GM12878 (cell line): ENCODE results near the gene TMEM254. TPM values are rescaled to one million over a fixed set of nuclear protein-coding genes. Genes with fewer than 3 reads are reported as not detected.

Experiments
- ATAC-seq: fragments of 200-7000 bp; cut with Tn5 transposase; 3 replicates; pipeline ENCODE4 v1.9.1; 2020; ENCODE audit warnings: mild to moderate bottlenecking, moderate library complexity
- BruUV-seq: library from RNA; stranded (reverse); fragments of 400-500 nt; replicated peaks from 2 replicates; lab custom pipeline; 2021; lab: Mats Ljungman, UMichigan
- CTCF ChIA-PET: fragments of 300-600 bp; sonication (Branson Sonifier 250); formaldehyde crosslinking; extraction: SDS; loops from one replicate; lab custom pipeline; 2021; ENCODE audit warnings: inconsistent platforms; lab: Yijun Ruan, JAX
- POLR2A ChIA-PET: fragments of 350-600 bp; formaldehyde crosslinking; extraction: SDS; loops from one replicate; lab custom pipeline; 2021; ENCODE audit warnings: inconsistent platforms; lab: Charles Lee
- RAD21 ChIA-PET: fragments of 300-600 bp; sonication (Branson Sonifier 250); formaldehyde crosslinking; loops from one replicate; lab custom pipeline; 2023; ENCODE audit warnings: antibody characterized with exemption; ENCODE audit not compliant: unreplicated experiment; lab: Charles Lee
- SMC1A ChIA-PET: fragments of 300-600 bp; sonication (Branson Sonifier 250); formaldehyde crosslinking; loops from one replicate; lab custom pipeline; 2023; ENCODE audit not compliant: unreplicated experiment, uncharacterized antibody; lab: Charles Lee
- DNase-seq: peaks from one replicate; pipeline ENCODE4 v3.0.0-alpha.2; 2011; ENCODE audit warnings: low read depth, low spot score
- FAIRE-seq: peaks from 3 replicates; lab custom pipeline; 2011; peaks lifted over from hg19 to GRCh38; lab: Jason Lieb, UNC
- H2AFZ ChIP-seq: 2 replicates; pipeline ENCODE4 v1.6.0; 2011; ENCODE audit warnings: low read depth, low read length, control low read depth; ENCODE audit not compliant: control insufficient read depth
- H3K27ac ChIP-seq: 2 replicates; pipeline ENCODE4 v1.5.1; 2011; ENCODE audit warnings: control low read depth; ENCODE audit not compliant: control insufficient read depth, insufficient read depth
- H3K27me3 ChIP-seq, 2 experiments: replicated peaks in 1 of 2; 2 replicates each; pipeline versions ENCODE4 v1.6.0 to v1.6.1; 2011; ENCODE audit warnings: low read length in 1 of 2; ENCODE audit not compliant: control insufficient read depth in 2 of 2, insufficient read depth in 2 of 2
- H3K36me3 ChIP-seq, 2 experiments: 2 replicates each; pipeline ENCODE4 v1.5.1; 2011; ENCODE audit warnings: low read length in 1 of 2; ENCODE audit not compliant: control insufficient read depth in 2 of 2, insufficient read depth in 2 of 2
- H3K4me1 ChIP-seq: 2 replicates; pipeline ENCODE4 v1.6.1; 2011; ENCODE audit warnings: mild to moderate bottlenecking, low read length, moderate library complexity, mixed read lengths; ENCODE audit not compliant: control insufficient read depth, insufficient read depth
- H3K4me2 ChIP-seq: 2 replicates; pipeline ENCODE4 v1.6.0; 2011; ENCODE audit warnings: control low read depth; ENCODE audit not compliant: control insufficient read depth, insufficient read depth
- H3K4me3 ChIP-seq: fragments of 200-600 bp; sonication (generic); 2 replicates; pipeline ENCODE4 v1.5.1; 2016
- H3K79me2 ChIP-seq: 2 replicates; pipeline ENCODE4 v1.6.0; 2011; ENCODE audit warnings: low read length; ENCODE audit not compliant: control insufficient read depth, insufficient read depth
- H3K9ac ChIP-seq: 2 replicates; pipeline ENCODE4 v1.8.0; 2011; ENCODE audit warnings: low read length, control low read depth, mixed read lengths; ENCODE audit not compliant: control insufficient read depth, insufficient read depth
- H3K9me3 ChIP-seq: replicated peaks from 3 replicates; pipeline ENCODE4 v1.5.1; 2011; ENCODE audit warnings: mild to moderate bottlenecking, low read length; ENCODE audit not compliant: control insufficient read depth, insufficient read depth
- H4K20me1 ChIP-seq: 2 replicates; pipeline ENCODE4 v1.6.0; 2011; ENCODE audit not compliant: control insufficient read depth, insufficient read depth
- ESRRA ChIP-seq: IDR thresholded peaks from 2 replicates; pipeline ENCODE4 v1.6.1; 2012; ENCODE audit warnings: mild to moderate bottlenecking, low read length, improper control_type of control experiment
- FOXK2 ChIP-seq: fragments of 450-650 bp; IDR thresholded peaks from 2 replicates; pipeline ENCODE4 v1.6.1; 2017; ENCODE audit warnings: mild to moderate bottlenecking, moderate library complexity
- MXI1 ChIP-seq: fragments of 150-350 bp; IDR thresholded peaks from 2 replicates; pipeline ENCODE4 v1.6.1; 2011; ENCODE audit warnings: low read depth, mild to moderate bottlenecking, inconsistent platforms, low read length, improper control_type of control experiment
- NBN ChIP-seq: fragments of 450-650 bp; IDR thresholded peaks from 2 replicates; pipeline ENCODE4 v1.6.1; 2016
- RELA ChIP-seq: fragments of 450-650 bp; IDR thresholded peaks from 2 replicates; pipeline ENCODE4 v1.8.0; 2014; ENCODE audit warnings: borderline replicate concordance; ENCODE audit not compliant: partially characterized antibody
- SP1 ChIP-seq: IDR thresholded peaks from one replicate; pipeline ENCODE4 v1.6.1; 2011; ENCODE audit warnings: low read depth, low read length
- ZNF622 ChIP-seq: fragments of 450-650 bp; IDR thresholded peaks from 2 replicates; pipeline ENCODE4 v1.6.1; 2017; ENCODE audit warnings: mild to moderate bottlenecking, inconsistent platforms
- WGBS: methylation state at CpG from one replicate; pipeline ENCODE4 v1.1.6; 2016; ENCODE audit warnings: low lambda C conversion rate; ENCODE audit not compliant: insufficient replicate concordance, insufficient coverage; ENCODE audit errors: missing lambda C conversion rate; 5-methylcytosine and 5-hydroxymethylcytosine counted together
- in situ Hi-C: fragments of 300-500 bp; cut with MboI; formaldehyde crosslinking; loops from 9 replicates; pipeline ENCODE4 v1.14.3; 2018; ENCODE audit warnings: mixed read lengths
- intact Hi-C: fragments of 100-400 bp; cut with micrococcal nuclease; formaldehyde crosslinking; loops from one replicate; pipeline ENCODE4 v1.14.2; 2022; ENCODE audit not compliant: unreplicated experiment
- polyA plus RNA-seq, 11 experiments: library from polyadenylated mRNA; depleted of rRNA in 4 of 11; unstranded in 6 of 11; stranded (reverse) in 5 of 11; fragments of >200 nt; fragmentation: Nextera tagmentation in 4 of 11; fragmentation: Illumina TruSeq in 1 of 11; extraction: Ambion mirVana in 4 of 11; extraction: Trizol in 1 of 11; gene quantifications; 1 replicate in 1 of 11; 2 replicates in 10 of 11; pipeline versions ENCODE4 v1.2.1 to v1.2.3, GENCODE V29; 2011 to 2016; ENCODE audit warnings: inconsistent platforms in 2 of 11, missing spikeins in 2 of 11, low read depth in 1 of 11
- total RNA-seq, 4 experiments: library from RNA; depleted of rRNA in 3 of 4; stranded (reverse); fragments of >200 nt in 3 of 4; fragmentation: Illumina TruSeq in 1 of 4; extraction: Trizol in 1 of 4; gene quantifications; 2 replicates each; pipeline versions ENCODE4 v1.2.1 to v1.2.3, GENCODE V29; 2013 to 2021
- TF ChIP-seq, protein P1 (sequence below): fragments of 450-650 bp; IDR thresholded peaks from 2 replicates; pipeline ENCODE4 v1.6.1; 2018; ENCODE audit warnings: borderline replicate concordance, mild to moderate bottlenecking; ENCODE audit not compliant: partially characterized antibody
- TF ChIP-seq, protein P2 (sequence below): fragments of 150-350 bp; IDR thresholded peaks from 2 replicates; pipeline ENCODE4 v1.6.1; 2016; ENCODE audit warnings: low read depth, low read length
- TF ChIP-seq, protein P3 (sequence below): IDR thresholded peaks from 2 replicates; pipeline ENCODE4 v1.6.1; 2011; ENCODE audit warnings: low read depth, mild to moderate bottlenecking, low read length, moderate library complexity, borderline replicate concordance; ENCODE audit errors: extremely low read depth
- TF ChIP-seq, protein P4 (sequence below): IDR thresholded peaks from 2 replicates; pipeline ENCODE4 v1.6.1; 2012; ENCODE audit warnings: low read depth, low read length, improper control_type of control experiment
- TF ChIP-seq, protein P5 (sequence below): fragments of 450-650 bp; IDR thresholded peaks from 2 replicates; pipeline ENCODE4 v1.6.1; 2018; ENCODE audit warnings: mild to moderate bottlenecking, low read depth, moderate library complexity; ENCODE audit not compliant: partially characterized antibody

TMEM254 gene
- total and polyA plus RNA-seq, 10 of the 15 experiments (the other 5 are each of a cell fraction or from before 2014, with no cell fraction given) = 5.6 to 29.0 (median 13.1) TPM

DNA sequence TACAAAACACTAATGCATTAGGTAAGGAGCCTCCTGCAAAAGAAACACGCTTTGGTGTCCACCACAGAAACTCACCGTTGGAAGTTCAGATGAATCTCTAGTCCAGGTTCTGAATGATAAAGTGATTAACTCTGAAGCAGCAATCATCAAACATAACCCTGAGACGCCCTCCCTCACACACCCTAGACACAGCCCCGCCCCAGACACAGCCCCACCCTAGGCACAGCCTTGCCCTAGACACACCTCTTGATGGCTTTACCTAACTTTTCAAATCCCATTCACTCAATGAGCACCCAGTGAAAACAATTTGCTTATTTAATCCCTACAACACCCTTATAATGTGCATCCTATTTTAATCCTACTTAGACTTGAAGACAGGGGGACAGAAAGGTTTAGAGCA is 21.3 kb upstream of the TMEM254 start:
- Histone ChIP-seq H3K36me3 (no peaks in the 10 kb centered on the region), H3K4me3 (no peak overlapping the region), H3K27ac (no peak overlapping the region), H4K20me1 (no peaks in the 10 kb centered on the region), H3K79me2 (no peaks in the 10 kb centered on the region), H3K4me1 (no peaks in the 10 kb centered on the region), H3K9me3 (no peaks in the 10 kb centered on the region), H2AFZ (no peak overlapping the region), H3K4me2 (no peak overlapping the region), H3K27me3 (no peaks in the 10 kb centered on the region), H3K9ac (no peak overlapping the region)
- intact Hi-C loops (loop anchor here (5.0 kb wide), 2 partner anchors 165 to 200 kb away; no protein-coding TSS in a partner anchor), in situ Hi-C loops (no loop called here)
- CTCF ChIA-PET = interaction anchor here (1.0 to 3.4 kb wide), 3 partner anchors 10 to 72 kb away, joined by 3 to 22 read pairs (median 16); no protein-coding TSS in a partner anchor
- WGBS = 35% methylated on average over 4 of the region's 4 CpGs
- no TSS peak for BruUV-seq
- SMC1A ChIA-PET = no interaction called here
- FAIRE-seq (no peak), ATAC-seq (no peak), DNase-seq (no peak)
- POLR2A ChIA-PET = no interaction called here
- no peak for TF ChIP-seq NBN
- TF ChIP-seq RELA = no peak
- no peak for TF ChIP-seq MXI1
- TF ChIP-seq, protein P1, sequence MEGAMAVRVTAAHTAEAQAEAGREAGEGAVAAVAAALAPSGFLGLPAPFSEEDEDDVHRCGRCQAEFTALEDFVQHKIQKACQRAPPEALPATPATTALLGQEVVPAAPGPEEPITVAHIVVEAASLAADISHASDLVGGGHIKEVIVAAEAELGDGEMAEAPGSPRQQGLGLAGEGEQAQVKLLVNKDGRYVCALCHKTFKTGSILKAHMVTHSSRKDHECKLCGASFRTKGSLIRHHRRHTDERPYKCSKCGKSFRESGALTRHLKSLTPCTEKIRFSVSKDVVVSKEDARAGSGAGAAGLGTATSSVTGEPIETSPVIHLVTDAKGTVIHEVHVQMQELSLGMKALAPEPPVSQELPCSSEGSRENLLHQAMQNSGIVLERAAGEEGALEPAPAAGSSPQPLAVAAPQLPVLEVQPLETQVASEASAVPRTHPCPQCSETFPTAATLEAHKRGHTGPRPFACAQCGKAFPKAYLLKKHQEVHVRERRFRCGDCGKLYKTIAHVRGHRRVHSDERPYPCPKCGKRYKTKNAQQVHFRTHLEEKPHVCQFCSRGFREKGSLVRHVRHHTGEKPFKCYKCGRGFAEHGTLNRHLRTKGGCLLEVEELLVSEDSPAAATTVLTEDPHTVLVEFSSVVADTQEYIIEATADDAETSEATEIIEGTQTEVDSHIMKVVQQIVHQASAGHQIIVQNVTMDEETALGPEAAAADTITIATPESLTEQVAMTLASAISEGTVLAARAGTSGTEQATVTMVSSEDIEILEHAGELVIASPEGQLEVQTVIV = no peak
- no peak for TF ChIP-seq FOXK2
- TF ChIP-seq, protein P2, sequence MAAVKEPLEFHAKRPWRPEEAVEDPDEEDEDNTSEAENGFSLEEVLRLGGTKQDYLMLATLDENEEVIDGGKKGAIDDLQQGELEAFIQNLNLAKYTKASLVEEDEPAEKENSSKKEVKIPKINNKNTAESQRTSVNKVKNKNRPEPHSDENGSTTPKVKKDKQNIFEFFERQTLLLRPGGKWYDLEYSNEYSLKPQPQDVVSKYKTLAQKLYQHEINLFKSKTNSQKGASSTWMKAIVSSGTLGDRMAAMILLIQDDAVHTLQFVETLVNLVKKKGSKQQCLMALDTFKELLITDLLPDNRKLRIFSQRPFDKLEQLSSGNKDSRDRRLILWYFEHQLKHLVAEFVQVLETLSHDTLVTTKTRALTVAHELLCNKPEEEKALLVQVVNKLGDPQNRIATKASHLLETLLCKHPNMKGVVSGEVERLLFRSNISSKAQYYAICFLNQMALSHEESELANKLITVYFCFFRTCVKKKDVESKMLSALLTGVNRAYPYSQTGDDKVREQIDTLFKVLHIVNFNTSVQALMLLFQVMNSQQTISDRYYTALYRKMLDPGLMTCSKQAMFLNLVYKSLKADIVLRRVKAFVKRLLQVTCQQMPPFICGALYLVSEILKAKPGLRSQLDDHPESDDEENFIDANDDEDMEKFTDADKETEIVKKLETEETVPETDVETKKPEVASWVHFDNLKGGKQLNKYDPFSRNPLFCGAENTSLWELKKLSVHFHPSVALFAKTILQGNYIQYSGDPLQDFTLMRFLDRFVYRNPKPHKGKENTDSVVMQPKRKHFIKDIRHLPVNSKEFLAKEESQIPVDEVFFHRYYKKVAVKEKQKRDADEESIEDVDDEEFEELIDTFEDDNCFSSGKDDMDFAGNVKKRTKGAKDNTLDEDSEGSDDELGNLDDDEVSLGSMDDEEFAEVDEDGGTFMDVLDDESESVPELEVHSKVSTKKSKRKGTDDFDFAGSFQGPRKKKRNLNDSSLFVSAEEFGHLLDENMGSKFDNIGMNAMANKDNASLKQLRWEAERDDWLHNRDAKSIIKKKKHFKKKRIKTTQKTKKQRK = no peak
- no peak for TF ChIP-seq ESRRA
- TF ChIP-seq, protein P3, sequence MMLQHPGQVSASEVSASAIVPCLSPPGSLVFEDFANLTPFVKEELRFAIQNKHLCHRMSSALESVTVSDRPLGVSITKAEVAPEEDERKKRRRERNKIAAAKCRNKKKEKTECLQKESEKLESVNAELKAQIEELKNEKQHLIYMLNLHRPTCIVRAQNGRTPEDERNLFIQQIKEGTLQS = no peak
- TF ChIP-seq ZNF622 = no peak
- TF ChIP-seq, protein P4, sequence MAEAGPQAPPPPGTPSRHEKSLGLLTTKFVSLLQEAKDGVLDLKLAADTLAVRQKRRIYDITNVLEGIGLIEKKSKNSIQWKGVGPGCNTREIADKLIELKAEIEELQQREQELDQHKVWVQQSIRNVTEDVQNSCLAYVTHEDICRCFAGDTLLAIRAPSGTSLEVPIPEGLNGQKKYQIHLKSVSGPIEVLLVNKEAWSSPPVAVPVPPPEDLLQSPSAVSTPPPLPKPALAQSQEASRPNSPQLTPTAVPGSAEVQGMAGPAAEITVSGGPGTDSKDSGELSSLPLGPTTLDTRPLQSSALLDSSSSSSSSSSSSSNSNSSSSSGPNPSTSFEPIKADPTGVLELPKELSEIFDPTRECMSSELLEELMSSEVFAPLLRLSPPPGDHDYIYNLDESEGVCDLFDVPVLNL = no peak
- no peak for TF ChIP-seq SP1
- TF ChIP-seq, protein P5, sequence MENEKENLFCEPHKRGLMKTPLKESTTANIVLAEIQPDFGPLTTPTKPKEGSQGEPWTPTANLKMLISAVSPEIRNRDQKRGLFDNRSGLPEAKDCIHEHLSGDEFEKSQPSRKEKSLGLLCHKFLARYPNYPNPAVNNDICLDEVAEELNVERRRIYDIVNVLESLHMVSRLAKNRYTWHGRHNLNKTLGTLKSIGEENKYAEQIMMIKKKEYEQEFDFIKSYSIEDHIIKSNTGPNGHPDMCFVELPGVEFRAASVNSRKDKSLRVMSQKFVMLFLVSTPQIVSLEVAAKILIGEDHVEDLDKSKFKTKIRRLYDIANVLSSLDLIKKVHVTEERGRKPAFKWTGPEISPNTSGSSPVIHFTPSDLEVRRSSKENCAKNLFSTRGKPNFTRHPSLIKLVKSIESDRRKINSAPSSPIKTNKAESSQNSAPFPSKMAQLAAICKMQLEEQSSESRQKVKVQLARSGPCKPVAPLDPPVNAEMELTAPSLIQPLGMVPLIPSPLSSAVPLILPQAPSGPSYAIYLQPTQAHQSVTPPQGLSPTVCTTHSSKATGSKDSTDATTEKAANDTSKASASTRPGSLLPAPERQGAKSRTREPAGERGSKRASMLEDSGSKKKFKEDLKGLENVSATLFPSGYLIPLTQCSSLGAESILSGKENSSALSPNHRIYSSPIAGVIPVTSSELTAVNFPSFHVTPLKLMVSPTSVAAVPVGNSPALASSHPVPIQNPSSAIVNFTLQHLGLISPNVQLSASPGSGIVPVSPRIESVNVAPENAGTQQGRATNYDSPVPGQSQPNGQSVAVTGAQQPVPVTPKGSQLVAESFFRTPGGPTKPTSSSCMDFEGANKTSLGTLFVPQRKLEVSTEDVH = no peak
- RAD21 ChIA-PET = no interaction called here
